ENCODE measurements around the gene KIFC1.
"Not testable (repeated sequence)": the region's sequence is repeated elsewhere in the genome, so short reads cannot be mapped to it uniquely, and the experiment has no call there.

DNA sequence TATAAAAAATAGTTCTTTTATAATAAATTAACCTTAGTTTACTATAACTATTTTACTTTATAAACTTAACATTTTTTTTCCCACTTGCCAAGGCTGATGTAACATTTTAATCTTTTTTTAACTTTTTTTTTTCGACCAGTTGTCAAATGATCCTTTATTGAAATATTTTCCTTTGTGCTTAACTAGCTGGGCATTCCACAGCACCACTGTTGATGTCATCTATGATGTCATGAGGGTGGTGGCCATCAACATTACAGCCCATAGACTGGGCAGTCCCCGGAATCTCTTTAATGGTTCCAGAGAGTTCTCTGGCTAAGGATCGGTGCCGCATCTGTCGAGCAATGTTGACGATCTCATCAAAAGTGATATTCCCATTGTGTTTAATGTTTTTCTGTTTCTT lies 8.3 kb downstream of the KIFC1 start:
- TF ChIP-seq, protein P1, sequence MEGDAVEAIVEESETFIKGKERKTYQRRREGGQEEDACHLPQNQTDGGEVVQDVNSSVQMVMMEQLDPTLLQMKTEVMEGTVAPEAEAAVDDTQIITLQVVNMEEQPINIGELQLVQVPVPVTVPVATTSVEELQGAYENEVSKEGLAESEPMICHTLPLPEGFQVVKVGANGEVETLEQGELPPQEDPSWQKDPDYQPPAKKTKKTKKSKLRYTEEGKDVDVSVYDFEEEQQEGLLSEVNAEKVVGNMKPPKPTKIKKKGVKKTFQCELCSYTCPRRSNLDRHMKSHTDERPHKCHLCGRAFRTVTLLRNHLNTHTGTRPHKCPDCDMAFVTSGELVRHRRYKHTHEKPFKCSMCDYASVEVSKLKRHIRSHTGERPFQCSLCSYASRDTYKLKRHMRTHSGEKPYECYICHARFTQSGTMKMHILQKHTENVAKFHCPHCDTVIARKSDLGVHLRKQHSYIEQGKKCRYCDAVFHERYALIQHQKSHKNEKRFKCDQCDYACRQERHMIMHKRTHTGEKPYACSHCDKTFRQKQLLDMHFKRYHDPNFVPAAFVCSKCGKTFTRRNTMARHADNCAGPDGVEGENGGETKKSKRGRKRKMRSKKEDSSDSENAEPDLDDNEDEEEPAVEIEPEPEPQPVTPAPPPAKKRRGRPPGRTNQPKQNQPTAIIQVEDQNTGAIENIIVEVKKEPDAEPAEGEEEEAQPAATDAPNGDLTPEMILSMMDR (IDR thresholded peaks at IDR 0.05; ENCODE audit: borderline replicate concordance, extremely low read depth, low read length, poor library complexity, severe bottlenecking) = not testable (repeated sequence)
- TF ChIP-seq EZH2 (IDR thresholded peaks at IDR 0.05; ENCODE audit: borderline replicate concordance, low read depth, low read length, severe bottlenecking) = not testable (repeated sequence)

Measured in DND-41 (cell line).